Measurements from ENCODE around the gene RAB23.

The RAB23 gene

DNA sequence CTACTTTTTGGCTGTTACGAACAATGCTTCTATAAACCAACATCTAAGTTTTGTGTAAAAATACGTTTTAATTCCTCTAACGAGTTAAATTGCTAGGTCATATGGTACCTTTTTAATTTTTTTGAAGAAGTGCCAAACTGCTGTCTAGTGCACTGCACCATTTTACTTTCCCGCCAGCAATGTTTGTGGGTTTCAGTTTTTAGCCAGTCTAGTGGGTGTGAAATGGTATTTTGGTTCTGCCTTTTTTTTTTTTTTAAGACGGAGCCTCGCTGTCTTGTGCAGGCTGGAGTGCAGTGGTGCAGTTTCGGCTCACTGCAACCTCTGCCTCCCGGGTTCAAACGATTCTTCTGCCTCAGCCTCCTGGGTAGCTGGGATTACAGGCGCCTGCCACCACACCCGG, 84.1 kb downstream of the RAB23 start:
- DNase-seq (ENCODE audit: low read depth in 2 of 3, low spot score in 1 of 3): no peak

DNA sequence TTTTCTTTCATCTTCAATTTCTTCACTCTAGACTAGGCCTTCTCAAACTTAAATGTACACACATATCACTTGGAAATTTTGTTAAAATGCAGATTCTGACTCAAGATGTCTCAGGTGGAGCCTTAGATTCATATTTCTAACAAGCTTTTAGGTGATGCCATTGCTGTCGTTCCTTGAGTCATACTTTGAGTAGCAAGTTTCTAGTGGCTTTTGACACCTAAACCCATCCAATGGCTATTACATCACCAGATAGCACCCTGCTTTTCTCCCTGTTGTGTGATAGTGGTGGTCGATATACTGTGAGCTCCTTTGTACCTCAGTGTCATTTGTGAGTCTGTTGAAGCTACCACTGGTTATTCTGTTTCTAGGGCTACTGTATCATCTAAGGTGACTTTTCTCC, 84.8 kb downstream of the RAB23 start:
- DNase-seq (ENCODE audit: low read depth in 2 of 3, low spot score in 1 of 3): no peak

Measured in stimulated activated CD4-positive, alpha-beta T cell treated with anti-CD3 and anti-CD28 coated beads, Interleukin-12 subunit alpha, Interleukin-12 subunit beta, amount 100 ng/mL, for 48 hours (primary cell).